K562 (cell line): ENCODE data around the gene THADA.

ENCODE experiments used
- GTF2F1 ChIP-seq: IDR thresholded peaks from 2 replicates; pipeline ENCODE4 v1.6.1; 2011; ENCODE audit warnings: low read depth, low read length, improper control_type of control experiment
- POLR2AphosphoS5 ChIP-seq: IDR thresholded peaks from 2 replicates; pipeline ENCODE4 v1.6.1; 2011; ENCODE audit warnings: mild to moderate bottlenecking, low read depth, low read length, moderate library complexity; ENCODE audit not compliant: control insufficient read depth, insufficient read depth
- POLR3A ChIP-seq: IDR thresholded peaks from 2 replicates; pipeline ENCODE4 v1.6.1; 2011; ENCODE audit warnings: borderline replicate concordance, mild to moderate bottlenecking, moderate library complexity; ENCODE audit not compliant: insufficient read length, insufficient read depth; ENCODE audit errors: extremely low read depth
- RBBP5 ChIP-seq: fragments of 200-600 bp; sonication (generic); IDR thresholded peaks from 2 replicates; pipeline ENCODE4 v1.6.1; 2012; ENCODE audit warnings: borderline replicate concordance, mild to moderate bottlenecking, low read length, control low read depth, inconsistent platforms; ENCODE audit not compliant: insufficient read depth, poor library complexity, severe bottlenecking
- TF ChIP-seq, protein P1 (sequence below): fragments of 450-650 bp; IDR thresholded peaks from 2 replicates; pipeline ENCODE4 v1.6.1; 2016; ENCODE audit warnings: mild to moderate bottlenecking
- TF ChIP-seq, protein P2 (sequence below), 3 experiments: IDR thresholded peaks in 2 of 3; conservative IDR thresholded peaks in 1 of 3; 2 replicates each; pipeline ENCODE4 v1.5.1; 2011 to 2012; ENCODE audit warnings: low read length in 3 of 3, mild to moderate bottlenecking in 3 of 3, control low read depth in 2 of 3, improper control_type of control experiment in 1 of 3, inconsistent platforms in 1 of 3, low read depth in 1 of 3, mixed read lengths in 1 of 3, moderate library complexity in 1 of 3; ENCODE audit not compliant: insufficient read depth in 2 of 3

DNA sequence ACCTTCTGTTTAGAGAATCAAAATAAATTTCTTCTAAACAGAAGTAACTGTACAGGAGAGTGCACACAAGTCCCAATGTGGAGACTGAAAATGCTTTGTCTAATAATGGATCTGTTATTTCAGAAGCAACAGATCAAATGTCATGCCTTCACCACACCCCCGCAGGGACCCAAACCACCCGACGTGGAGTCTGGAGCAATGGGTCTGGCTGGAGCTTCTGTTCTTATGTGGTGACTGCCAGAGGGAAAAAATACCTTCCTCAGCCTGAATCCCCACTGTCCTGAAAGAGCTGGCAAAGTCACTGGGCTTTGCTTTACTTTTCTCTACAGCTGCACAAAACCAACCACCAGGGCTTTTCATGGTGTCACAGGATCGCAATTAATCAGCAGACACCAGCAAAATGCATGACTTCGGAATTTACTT, 250.4 kb downstream of the THADA start:
- no peak for TF ChIP-seq RBBP5
- TF ChIP-seq, protein P1, sequence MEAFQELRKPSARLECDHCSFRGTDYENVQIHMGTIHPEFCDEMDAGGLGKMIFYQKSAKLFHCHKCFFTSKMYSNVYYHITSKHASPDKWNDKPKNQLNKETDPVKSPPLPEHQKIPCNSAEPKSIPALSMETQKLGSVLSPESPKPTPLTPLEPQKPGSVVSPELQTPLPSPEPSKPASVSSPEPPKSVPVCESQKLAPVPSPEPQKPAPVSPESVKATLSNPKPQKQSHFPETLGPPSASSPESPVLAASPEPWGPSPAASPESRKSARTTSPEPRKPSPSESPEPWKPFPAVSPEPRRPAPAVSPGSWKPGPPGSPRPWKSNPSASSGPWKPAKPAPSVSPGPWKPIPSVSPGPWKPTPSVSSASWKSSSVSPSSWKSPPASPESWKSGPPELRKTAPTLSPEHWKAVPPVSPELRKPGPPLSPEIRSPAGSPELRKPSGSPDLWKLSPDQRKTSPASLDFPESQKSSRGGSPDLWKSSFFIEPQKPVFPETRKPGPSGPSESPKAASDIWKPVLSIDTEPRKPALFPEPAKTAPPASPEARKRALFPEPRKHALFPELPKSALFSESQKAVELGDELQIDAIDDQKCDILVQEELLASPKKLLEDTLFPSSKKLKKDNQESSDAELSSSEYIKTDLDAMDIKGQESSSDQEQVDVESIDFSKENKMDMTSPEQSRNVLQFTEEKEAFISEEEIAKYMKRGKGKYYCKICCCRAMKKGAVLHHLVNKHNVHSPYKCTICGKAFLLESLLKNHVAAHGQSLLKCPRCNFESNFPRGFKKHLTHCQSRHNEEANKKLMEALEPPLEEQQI = no peak
- TF ChIP-seq, protein P2, sequence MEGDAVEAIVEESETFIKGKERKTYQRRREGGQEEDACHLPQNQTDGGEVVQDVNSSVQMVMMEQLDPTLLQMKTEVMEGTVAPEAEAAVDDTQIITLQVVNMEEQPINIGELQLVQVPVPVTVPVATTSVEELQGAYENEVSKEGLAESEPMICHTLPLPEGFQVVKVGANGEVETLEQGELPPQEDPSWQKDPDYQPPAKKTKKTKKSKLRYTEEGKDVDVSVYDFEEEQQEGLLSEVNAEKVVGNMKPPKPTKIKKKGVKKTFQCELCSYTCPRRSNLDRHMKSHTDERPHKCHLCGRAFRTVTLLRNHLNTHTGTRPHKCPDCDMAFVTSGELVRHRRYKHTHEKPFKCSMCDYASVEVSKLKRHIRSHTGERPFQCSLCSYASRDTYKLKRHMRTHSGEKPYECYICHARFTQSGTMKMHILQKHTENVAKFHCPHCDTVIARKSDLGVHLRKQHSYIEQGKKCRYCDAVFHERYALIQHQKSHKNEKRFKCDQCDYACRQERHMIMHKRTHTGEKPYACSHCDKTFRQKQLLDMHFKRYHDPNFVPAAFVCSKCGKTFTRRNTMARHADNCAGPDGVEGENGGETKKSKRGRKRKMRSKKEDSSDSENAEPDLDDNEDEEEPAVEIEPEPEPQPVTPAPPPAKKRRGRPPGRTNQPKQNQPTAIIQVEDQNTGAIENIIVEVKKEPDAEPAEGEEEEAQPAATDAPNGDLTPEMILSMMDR (IDR thresholded peaks at IDR 0.05 in 2 of 3, conservative IDR thresholded peaks at IDR 0.05 in 1 of 3; ENCODE audit: insufficient read depth in 2 of 3, low read depth in 1 of 3, low read length in 3 of 3) = no peak
- TF ChIP-seq POLR2AphosphoS5 = no peak
- no peak for TF ChIP-seq GTF2F1
- TF ChIP-seq POLR3A = no peak
